HEK293T (cell line): Measurements from ENCODE around the gene MAML2.

Experiments
- CTCF ChIA-PET: fragments of 350-600 bp; formaldehyde crosslinking; extraction: SDS; loops from one replicate; lab custom pipeline; 2021; ENCODE audit warnings: antibody characterized with exemption, inconsistent platforms; lab: Yijun Ruan, JAX
- POLR2A ChIA-PET: fragments of 350-600 bp; formaldehyde crosslinking; extraction: SDS; loops from one replicate; lab custom pipeline; 2020; ENCODE audit warnings: antibody characterized with exemption, inconsistent platforms; lab: Yijun Ruan, JAX
- DNase-seq: peaks from one replicate; pipeline ENCODE4 v3.0.0; 2012; ENCODE audit warnings: mixed read lengths; ENCODE audit errors: extremely low spot score
- ARNT ChIP-seq: fragments of 450-650 bp; IDR thresholded peaks from 2 replicates; pipeline ENCODE4 v1.6.1; 2017; ENCODE audit warnings: mild to moderate bottlenecking
- BHLHE40 ChIP-seq: fragments of 450-650 bp; IDR thresholded peaks from 2 replicates; pipeline ENCODE4 v1.6.1; 2016; ENCODE audit warnings: mild to moderate bottlenecking, moderate library complexity, borderline replicate concordance
- CTBP1 ChIP-seq: fragments of 450-650 bp; IDR thresholded peaks from 2 replicates; pipeline ENCODE4 v1.6.1; 2016; ENCODE audit warnings: borderline replicate concordance
- ELF4 ChIP-seq: fragments of 450-650 bp; IDR thresholded peaks from 2 replicates; pipeline ENCODE4 v1.6.1; 2017; ENCODE audit warnings: antibody characterized with exemption
- FOXA1 ChIP-seq: fragments of 450-650 bp; IDR thresholded peaks from 2 replicates; pipeline ENCODE4 v1.6.1; 2016; ENCODE audit warnings: mild to moderate bottlenecking
- FOXK2 ChIP-seq: fragments of 450-650 bp; IDR thresholded peaks from 2 replicates; pipeline ENCODE4 v1.6.1; 2016; ENCODE audit warnings: mild to moderate bottlenecking
- FOXM1 ChIP-seq: fragments of 450-650 bp; IDR thresholded peaks from 2 replicates; pipeline ENCODE4 v1.6.1; 2017; ENCODE audit warnings: mild to moderate bottlenecking, borderline replicate concordance
- HDGF ChIP-seq: fragments of 450-650 bp; IDR thresholded peaks from 2 replicates; pipeline ENCODE4 v1.6.1; 2017; ENCODE audit warnings: antibody characterized with exemption, borderline replicate concordance
- L3MBTL2 ChIP-seq: fragments of 450-650 bp; conservative IDR thresholded peaks from 2 replicates; pipeline ENCODE4 v1.6.1; 2016; ENCODE audit warnings: mild to moderate bottlenecking
- LEF1 ChIP-seq: fragments of 450-650 bp; IDR thresholded peaks from 2 replicates; pipeline ENCODE4 v1.6.1; 2017; ENCODE audit warnings: mild to moderate bottlenecking, borderline replicate concordance
- NFRKB ChIP-seq: fragments of 450-650 bp; IDR thresholded peaks from 2 replicates; pipeline ENCODE4 v1.6.1; 2016; ENCODE audit warnings: mild to moderate bottlenecking, moderate library complexity
- PKNOX1 ChIP-seq: fragments of 450-650 bp; IDR thresholded peaks from 2 replicates; pipeline ENCODE4 v1.6.1; 2016
- SP1 ChIP-seq: fragments of 450-650 bp; IDR thresholded peaks from 2 replicates; pipeline ENCODE4 v1.6.1; 2017
- SUZ12 ChIP-seq: fragments of 450-650 bp; IDR thresholded peaks from 2 replicates; pipeline ENCODE4 v1.6.1; 2016; ENCODE audit warnings: mild to moderate bottlenecking
- TARDBP ChIP-seq: fragments of 450-650 bp; IDR thresholded peaks from 2 replicates; pipeline ENCODE4 v1.6.1; 2016
- ZNF384 ChIP-seq: fragments of 450-650 bp; IDR thresholded peaks from 2 replicates; pipeline ENCODE4 v1.6.1; 2016

Gene MAML2

GRCh38 chr11:95976550-95976949, 366.4 kb downstream of the MAML2 start:
- ChIA-PET POLR2A (no interaction called here), CTCF (interaction anchor here (0.7 kb wide), 1 partner anchor 24 kb away, joined by 3 read pairs; no protein-coding TSS in a partner anchor)
- no peak for DNase-seq
- TF ChIP-seq LEF1 (no peak), FOXM1 (no peak), NFRKB (no peak), CTBP1 (no peak), FOXK2 (no peak), ELF4 (no peak), ZNF384 (no peak), PKNOX1 (no peak), SP1 (no peak), L3MBTL2 (no peak), HDGF (no peak), FOXA1 (no peak), BHLHE40 (no peak), ARNT (no peak), TARDBP (no peak), SUZ12 (no peak)

GRCh38 chr11:95975343-95975742, 367.7 kb downstream of the MAML2 start:
- TF ChIP-seq SP1 (no peak), PKNOX1 (no peak), ZNF384 (no peak)
- CTCF ChIA-PET = interaction anchor here (0.6 kb wide), 1 partner anchor 1655 kb away, joined by 3 read pairs; no protein-coding TSS in a partner anchor
- POLR2A ChIA-PET = no interaction called here
- no peak for DNase-seq

- CTCF ChIA-PET = interaction anchor here (0.6 kb wide), 1 partner anchor 31 kb away, joined by 4 read pairs; no protein-coding TSS in a partner anchor
- no peak for DNase-seq
- TF ChIP-seq TARDBP = no peak
- no peak for TF ChIP-seq CTBP1
- TF ChIP-seq LEF1 = no peak
- no peak for TF ChIP-seq FOXA1
- TF ChIP-seq FOXM1 = no peak
- no peak for TF ChIP-seq FOXK2
- TF ChIP-seq SUZ12 = no peak
- no peak for TF ChIP-seq ARNT
- no peak for TF ChIP-seq SP1
- no peak for TF ChIP-seq HDGF
- TF ChIP-seq ZNF384 = no peak
- no peak for TF ChIP-seq L3MBTL2
- POLR2A ChIA-PET = no interaction called here
These were observed 370.9 kb downstream of the MAML2 start for GRCh38 chr11:95972060-95972459.

- no peak for DNase-seq
- no peak for TF ChIP-seq TARDBP
- no peak for TF ChIP-seq FOXK2
- TF ChIP-seq SUZ12 = no peak
- no peak for TF ChIP-seq PKNOX1
- TF ChIP-seq LEF1 = no peak
- TF ChIP-seq ARNT = no peak
- TF ChIP-seq FOXA1 = no peak
- TF ChIP-seq ZNF384 = no peak
- TF ChIP-seq NFRKB = no peak
- no peak for TF ChIP-seq L3MBTL2
- no peak for TF ChIP-seq BHLHE40
- ChIA-PET CTCF (no interaction called here), POLR2A (no interaction called here)
These were observed 374.4 kb downstream of the MAML2 start for GRCh38 chr11:95968585-95968984.

- TF ChIP-seq FOXM1 (no peak), BHLHE40 (no peak), FOXA1 (no peak), TARDBP (no peak), HDGF (no peak), ARNT (no peak), LEF1 (no peak), ELF4 (no peak), L3MBTL2 (no peak), ZNF384 (no peak), SUZ12 (no peak), CTBP1 (no peak), FOXK2 (no peak), PKNOX1 (no peak), NFRKB (no peak), SP1 (no peak)
- POLR2A ChIA-PET = no interaction called here
- CTCF ChIA-PET = no interaction called here
- DNase-seq = no peak
These were observed 378.7 kb downstream of the MAML2 start for GRCh38 chr11:95964281-95964680.

GRCh38 chr11:95961758-95962157, 381.2 kb downstream of the MAML2 start:
- ChIA-PET CTCF (no interaction called here), POLR2A (no interaction called here)
- TF ChIP-seq HDGF (no peak), FOXA1 (no peak), ELF4 (no peak), TARDBP (no peak), FOXM1 (no peak), SP1 (no peak), ARNT (no peak), LEF1 (no peak), SUZ12 (no peak), ZNF384 (no peak)
- DNase-seq = no peak
